ENCODE data around the gene USP3.

The USP3 gene

GRCh38 chr15:63575312-63575711 is 70.9 kb downstream of the USP3 start:
- no peaks in the 10 kb centered on the region for H3K27me3 ChIP-seq (ENCODE audit: control insufficient read depth, low read length)
- H3K4me1 ChIP-seq (ENCODE audit: control insufficient read depth, low read length), result no peaks in the 10 kb centered on the region
- H3K79me2 ChIP-seq (ENCODE audit: control insufficient read depth, low read length), result no peaks in the 10 kb centered on the region
- H3K27ac ChIP-seq (ENCODE audit: low read depth, low read length), result no peak overlapping the region
- H3K36me3 ChIP-seq (ENCODE audit: control insufficient read depth, low read length), result peaks cover 49% of the 10 kb centered on the region
- H3K9me3 ChIP-seq (ENCODE audit: control insufficient read depth, insufficient read depth, low read length), result no peaks in the 10 kb centered on the region
- H4K20me1 ChIP-seq (ENCODE audit: control insufficient read depth, insufficient read depth, low read depth, low read length), result no peaks in the 10 kb centered on the region
- no peak overlapping the region for H3K4me2 ChIP-seq (ENCODE audit: low read length)
- no peak for TF ChIP-seq EZH2phosphoT487 (IDR thresholded peaks at IDR 0.05; ENCODE audit: borderline replicate concordance, low read length)
- TF ChIP-seq, protein P1, sequence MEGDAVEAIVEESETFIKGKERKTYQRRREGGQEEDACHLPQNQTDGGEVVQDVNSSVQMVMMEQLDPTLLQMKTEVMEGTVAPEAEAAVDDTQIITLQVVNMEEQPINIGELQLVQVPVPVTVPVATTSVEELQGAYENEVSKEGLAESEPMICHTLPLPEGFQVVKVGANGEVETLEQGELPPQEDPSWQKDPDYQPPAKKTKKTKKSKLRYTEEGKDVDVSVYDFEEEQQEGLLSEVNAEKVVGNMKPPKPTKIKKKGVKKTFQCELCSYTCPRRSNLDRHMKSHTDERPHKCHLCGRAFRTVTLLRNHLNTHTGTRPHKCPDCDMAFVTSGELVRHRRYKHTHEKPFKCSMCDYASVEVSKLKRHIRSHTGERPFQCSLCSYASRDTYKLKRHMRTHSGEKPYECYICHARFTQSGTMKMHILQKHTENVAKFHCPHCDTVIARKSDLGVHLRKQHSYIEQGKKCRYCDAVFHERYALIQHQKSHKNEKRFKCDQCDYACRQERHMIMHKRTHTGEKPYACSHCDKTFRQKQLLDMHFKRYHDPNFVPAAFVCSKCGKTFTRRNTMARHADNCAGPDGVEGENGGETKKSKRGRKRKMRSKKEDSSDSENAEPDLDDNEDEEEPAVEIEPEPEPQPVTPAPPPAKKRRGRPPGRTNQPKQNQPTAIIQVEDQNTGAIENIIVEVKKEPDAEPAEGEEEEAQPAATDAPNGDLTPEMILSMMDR (IDR thresholded peaks at IDR 0.05; ENCODE audit: low read depth, low read length, poor library complexity, severe bottlenecking), result no peak
- peaks cover 9% of the 10 kb centered on the region; the same call in 1 of the 2 replicates for H3F3A ChIP-seq (ENCODE audit: control insufficient read depth, insufficient read depth)
- H3K4me3 ChIP-seq (ENCODE audit: low read length), result no peak overlapping the region
- no peaks in the 10 kb centered on the region for H3K9me2 ChIP-seq (replicated peaks; ENCODE audit: control insufficient read depth, low read length)

DNA sequence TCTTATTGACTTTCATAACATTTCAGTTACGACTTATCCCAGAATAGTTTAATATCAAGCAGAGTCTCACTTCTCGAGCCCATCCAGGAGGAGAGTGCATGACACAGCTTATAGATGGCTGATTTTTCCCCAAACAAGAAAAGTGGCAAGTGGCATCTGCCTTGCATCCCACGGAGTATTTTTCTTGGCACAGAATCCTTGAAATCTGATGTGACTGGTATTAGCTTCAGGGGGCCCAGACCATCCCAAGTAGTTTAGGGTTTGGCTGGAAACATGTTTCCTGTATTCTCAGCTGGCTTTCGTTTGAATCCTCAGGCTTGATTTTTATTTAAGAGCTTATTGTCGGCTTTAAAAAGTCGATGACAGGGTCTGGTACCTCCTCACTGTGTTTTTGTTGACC is 72.0 kb downstream of the USP3 start:
- Histone ChIP-seq H3K27me3 (ENCODE audit: control insufficient read depth, low read length) (no peaks in the 10 kb centered on the region), H3K79me2 (ENCODE audit: control insufficient read depth, low read length) (no peaks in the 10 kb centered on the region), H3K36me3 (ENCODE audit: control insufficient read depth, low read length) (peaks cover 43% of the 10 kb centered on the region), H3K9me2 (replicated peaks; ENCODE audit: control insufficient read depth, low read length) (no peaks in the 10 kb centered on the region), H3F3A (ENCODE audit: control insufficient read depth, insufficient read depth) (peaks cover 9% of the 10 kb centered on the region; the same call in 1 of the 2 replicates), H3K4me3 (ENCODE audit: low read length) (no peak overlapping the region), H3K27ac (ENCODE audit: low read depth, low read length) (no peak overlapping the region), H3K4me1 (ENCODE audit: control insufficient read depth, low read length) (no peaks in the 10 kb centered on the region), H3K9me3 (ENCODE audit: control insufficient read depth, insufficient read depth, low read length) (no peaks in the 10 kb centered on the region), H4K20me1 (ENCODE audit: control insufficient read depth, insufficient read depth, low read depth, low read length) (no peaks in the 10 kb centered on the region), H3K4me2 (ENCODE audit: low read length) (no peak overlapping the region)
- TF ChIP-seq, protein P1 (IDR thresholded peaks at IDR 0.05; ENCODE audit: low read depth, low read length, poor library complexity, severe bottlenecking), result no peak
- TF ChIP-seq EZH2phosphoT487 (IDR thresholded peaks at IDR 0.05; ENCODE audit: borderline replicate concordance, low read length), result no peak

GRCh38 chr15:63582179-63582578 is 77.8 kb downstream of the USP3 start:
- Histone ChIP-seq H3K79me2 (ENCODE audit: control insufficient read depth, low read length) (no peaks in the 10 kb centered on the region), H3K4me1 (ENCODE audit: control insufficient read depth, low read length) (no peaks in the 10 kb centered on the region), H3K4me3 (ENCODE audit: low read length) (no peak overlapping the region), H3K27ac (ENCODE audit: low read depth, low read length) (no peak overlapping the region), H3K4me2 (ENCODE audit: low read length) (no peak overlapping the region), H3F3A (ENCODE audit: control insufficient read depth, insufficient read depth) (peaks cover 9% of the 10 kb centered on the region), H3K27me3 (ENCODE audit: control insufficient read depth, low read length) (no peaks in the 10 kb centered on the region), H4K20me1 (ENCODE audit: control insufficient read depth, insufficient read depth, low read depth, low read length) (no peaks in the 10 kb centered on the region), H3K9me2 (replicated peaks; ENCODE audit: control insufficient read depth, low read length) (no peaks in the 10 kb centered on the region), H3K36me3 (ENCODE audit: control insufficient read depth, low read length) (peaks cover 43% of the 10 kb centered on the region), H3K9me3 (ENCODE audit: control insufficient read depth, insufficient read depth, low read length) (no peaks in the 10 kb centered on the region)
- TF ChIP-seq, protein P1 (IDR thresholded peaks at IDR 0.05; ENCODE audit: low read depth, low read length, poor library complexity, severe bottlenecking), result no peak
- no peak for TF ChIP-seq EZH2phosphoT487 (IDR thresholded peaks at IDR 0.05; ENCODE audit: borderline replicate concordance, low read length)

Measured in DOHH2 (cell line).